Measurements from ENCODE around the gene DGAT2L6.

DGAT2L6 gene

GRCh38 chrX:70176938-70177533 lies at the start of gene DGAT2L6:
Gene DGAT2L6 (plus strand): TSS chrX:70177483. CDS start chrX:70177583, 100 bp downstream.
- DNase-seq = no peak

DNA sequence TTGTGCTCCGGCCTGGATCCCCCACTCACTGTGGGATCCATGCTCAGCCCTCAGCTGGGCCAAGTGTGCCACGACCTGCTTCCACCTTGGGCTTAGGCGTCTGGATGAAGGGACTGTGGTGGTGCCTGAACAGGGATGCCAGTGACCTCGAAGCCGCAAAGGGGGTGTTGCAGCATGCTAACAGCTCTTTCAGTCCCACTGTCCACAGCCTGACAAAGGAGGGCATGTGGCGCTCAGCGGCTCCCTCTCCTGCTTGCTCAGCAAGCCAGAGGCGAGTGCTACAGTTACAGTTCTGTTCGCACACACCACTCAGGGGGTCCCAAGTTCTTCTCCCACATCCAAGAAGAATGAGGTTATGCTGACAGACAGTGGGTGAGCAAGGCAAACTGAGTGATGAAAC lies 49.2 kb upstream of the DGAT2L6 start:
- DNase-seq = no peak

DNA sequence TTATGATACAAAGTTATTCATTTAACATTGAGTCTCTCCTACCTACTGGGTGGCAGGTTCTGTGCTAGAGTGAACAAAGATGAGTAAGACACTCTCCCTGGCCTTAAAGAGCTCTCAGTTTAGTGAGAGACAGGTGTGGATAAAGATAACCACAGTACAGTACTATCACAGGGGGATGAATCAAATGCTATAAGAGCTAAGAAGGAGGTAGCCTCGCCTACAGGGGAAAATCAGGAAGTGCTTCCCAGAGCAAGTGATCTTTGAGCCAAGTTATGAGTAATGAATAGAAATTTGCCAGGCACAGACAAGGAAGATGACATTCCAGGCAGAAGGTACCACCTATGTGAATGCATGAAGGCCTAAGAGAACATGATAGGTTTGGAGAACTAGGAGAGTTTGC lies 47.5 kb upstream of the DGAT2L6 start:
- no peak for DNase-seq

DNA sequence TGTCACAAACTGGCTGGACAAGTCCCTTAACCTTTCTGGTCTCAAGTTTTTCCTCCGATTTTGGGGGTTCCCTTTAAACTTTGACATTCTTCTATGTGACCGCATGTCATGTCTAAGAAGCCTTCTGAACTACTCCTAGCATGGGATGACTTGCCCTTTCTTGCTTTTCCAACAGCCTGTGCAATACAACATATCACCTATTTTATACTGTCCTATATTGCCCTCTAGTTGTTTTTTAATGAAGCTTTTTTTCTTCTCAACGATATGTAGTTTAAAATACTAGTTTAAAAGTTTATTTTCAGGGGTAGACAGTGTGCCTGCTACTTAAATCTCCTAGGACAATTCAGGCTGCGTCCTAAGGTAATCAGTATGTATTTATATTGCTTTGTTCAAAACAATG lies 45.1 kb upstream of the DGAT2L6 start:
- no peak for DNase-seq

DNA sequence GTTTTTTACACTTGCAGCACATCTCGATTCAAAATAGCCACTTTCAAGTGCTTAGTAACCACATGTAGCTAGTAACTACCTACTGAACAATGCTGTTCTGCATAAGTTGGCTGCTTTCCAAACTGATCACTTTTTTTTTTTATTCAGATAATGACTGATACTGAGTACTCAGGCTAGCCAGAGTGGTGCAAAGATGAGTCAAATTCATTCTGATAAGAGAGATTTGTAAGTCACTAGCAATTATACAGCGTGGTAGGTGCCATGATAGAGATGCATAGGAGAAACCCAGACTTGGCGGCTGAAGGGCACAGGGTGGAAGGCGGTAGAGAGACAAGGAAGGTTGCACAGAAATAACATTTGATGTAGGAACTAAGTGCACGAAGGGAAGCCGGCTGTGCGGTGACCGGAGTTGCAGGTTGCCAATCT lies 44.4 kb upstream of the DGAT2L6 start:
- no peak for DNase-seq

DNA sequence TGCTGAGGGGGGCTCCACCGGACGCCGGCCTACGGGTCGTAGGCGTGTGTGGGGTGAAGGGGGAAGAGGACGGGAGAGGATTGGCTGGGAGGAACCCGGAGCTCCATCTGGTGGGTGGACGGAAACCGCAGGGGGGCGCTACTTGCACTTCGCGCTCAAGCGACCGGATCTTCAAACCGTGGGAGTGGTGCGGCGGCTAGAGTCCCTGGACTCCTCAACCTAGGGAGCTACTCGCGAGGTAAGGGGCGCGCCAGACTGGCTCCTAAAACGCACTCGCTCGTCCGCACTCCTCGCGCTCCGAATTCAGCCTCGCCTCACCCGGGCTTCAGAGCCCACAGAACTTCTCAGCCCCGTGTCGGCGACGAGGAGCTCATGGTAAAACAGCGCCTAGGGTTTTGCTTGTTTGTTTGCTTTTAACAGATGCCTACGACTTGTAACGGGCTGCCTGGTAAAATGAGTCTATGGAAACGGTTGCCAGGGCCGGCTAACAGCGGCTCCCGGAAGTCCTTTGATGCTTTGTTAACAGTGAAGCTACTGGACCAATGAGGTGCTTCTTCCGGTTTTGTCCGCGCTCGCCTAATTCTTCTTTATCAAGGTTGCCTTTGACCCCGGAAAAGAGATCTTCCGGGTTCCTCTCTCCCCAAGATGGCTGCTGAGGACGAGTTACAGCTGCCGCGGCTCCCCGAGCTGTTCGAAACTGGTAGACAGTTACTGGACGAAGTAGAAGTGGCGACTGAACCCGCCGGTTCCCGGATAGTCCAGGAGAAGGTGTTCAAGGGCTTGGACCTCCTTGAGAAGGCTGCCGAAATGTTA lies 43.8 kb upstream of the DGAT2L6 start, which contains the start of gene IGBP1:
IGBP1 (plus strand) TSS at position 145 of the 813 bp plus-strand sequence; CDS start at position 646, 501 bp downstream.
- DNase-seq = peak; percentile 76

DNA sequence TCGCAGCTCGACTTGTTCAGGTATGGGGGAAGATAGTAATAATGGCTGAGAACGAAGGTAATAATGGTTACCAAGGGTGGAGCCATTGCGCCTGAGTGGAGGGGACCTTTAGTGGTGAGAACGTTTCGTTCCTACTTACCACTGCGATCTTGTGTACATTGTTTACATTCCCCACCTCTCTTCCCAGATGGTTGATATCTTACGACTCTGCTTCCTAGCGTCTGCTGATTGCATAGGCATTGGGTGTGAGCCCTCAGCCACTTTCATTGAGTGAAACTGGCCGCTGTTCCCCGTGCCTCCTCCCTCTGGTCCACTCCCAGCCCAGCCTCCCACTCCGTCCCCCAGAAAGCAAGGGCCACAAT lies 43.2 kb upstream of the DGAT2L6 start:
- DNase-seq = peak; percentile 54

DNA sequence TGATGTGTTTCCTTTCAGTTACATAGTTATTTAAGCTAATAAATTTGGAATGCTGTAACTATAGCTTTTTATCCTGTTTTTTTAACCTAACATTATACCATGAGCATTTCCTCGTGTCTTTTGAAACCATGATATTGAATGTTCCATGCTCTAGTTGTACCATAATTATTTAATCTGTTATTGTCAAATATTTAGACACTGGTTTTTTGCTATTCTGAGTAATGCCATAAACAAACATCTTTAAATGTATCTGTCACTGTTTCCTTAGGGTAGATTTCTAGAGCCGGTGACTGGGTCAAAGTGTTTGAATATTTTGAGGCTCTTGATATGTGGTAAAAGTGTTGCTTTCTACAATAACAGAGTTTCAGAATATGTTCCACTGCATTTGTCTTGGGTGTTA lies 38.7 kb upstream of the DGAT2L6 start:
- DNase-seq = no peak

GRCh38 chrX:70139736-70140135 lies 37.5 kb upstream of the DGAT2L6 start:
- no peak for DNase-seq

DNA sequence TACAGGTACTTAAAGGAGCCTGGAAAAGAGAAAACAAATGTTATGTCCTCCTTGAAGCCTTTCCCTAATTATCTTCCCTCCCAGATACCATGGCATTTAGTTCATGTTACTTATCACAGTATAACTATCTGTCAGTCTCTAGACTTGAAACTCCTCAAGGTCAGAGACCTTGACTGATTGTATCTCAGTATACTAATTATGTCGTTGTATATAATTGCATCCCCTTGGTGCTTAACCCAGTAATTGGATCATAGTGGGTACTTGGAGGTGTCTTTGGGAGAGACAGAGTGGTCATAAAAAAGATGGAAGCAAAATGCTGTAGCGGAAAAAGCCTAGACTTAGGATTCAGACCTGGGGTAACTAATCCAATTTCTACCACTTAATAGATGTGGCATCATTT lies 35.9 kb upstream of the DGAT2L6 start:
- no peak for DNase-seq

DNA sequence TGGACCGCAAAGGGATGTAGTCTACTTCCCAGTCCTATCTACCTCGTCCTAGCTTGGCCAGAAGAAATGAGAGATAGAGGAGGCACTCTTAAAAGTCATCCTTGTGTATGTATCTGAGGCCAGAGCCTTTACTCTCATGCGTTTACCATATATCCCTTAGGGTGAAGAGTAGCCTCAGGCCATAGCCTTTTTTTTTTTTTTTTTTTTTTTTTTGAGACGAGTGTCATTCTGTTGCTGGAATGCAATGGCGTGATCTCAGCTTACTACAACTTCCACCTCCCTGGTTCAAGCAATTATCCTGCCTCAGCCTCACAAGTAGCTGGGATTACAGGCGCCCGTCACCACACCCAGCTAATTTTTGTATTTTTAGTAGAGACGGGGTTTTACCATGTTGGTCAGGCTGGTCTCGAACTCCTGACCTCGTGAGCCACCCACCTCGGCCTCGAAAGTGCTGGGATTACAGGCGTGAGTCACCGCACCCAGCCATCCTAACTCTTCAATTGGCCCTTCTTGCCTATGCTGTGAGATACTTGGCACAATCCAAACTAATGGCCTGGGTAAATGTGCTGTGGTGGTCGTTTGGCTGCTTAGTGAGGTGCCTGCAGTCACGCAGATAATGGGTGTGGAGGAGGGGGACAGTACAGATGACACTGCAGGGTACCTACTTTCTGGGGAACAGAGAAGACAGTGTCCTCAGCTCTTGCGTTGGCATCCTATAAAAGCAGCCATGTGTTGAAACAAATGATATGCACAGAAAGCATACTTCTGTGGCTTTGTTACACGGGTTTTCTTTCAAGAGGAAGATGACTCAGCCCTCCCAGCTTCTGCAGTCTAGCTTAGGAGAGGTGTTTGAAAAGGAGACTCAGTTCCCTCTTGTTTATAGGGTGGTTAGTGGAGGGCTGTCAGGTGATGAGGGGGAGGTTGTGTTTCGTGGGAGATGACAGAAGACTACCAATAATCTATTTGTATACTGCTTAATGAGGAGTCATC lies 10.4 kb upstream of the DGAT2L6 start:
- DNase-seq = no peak

DNA sequence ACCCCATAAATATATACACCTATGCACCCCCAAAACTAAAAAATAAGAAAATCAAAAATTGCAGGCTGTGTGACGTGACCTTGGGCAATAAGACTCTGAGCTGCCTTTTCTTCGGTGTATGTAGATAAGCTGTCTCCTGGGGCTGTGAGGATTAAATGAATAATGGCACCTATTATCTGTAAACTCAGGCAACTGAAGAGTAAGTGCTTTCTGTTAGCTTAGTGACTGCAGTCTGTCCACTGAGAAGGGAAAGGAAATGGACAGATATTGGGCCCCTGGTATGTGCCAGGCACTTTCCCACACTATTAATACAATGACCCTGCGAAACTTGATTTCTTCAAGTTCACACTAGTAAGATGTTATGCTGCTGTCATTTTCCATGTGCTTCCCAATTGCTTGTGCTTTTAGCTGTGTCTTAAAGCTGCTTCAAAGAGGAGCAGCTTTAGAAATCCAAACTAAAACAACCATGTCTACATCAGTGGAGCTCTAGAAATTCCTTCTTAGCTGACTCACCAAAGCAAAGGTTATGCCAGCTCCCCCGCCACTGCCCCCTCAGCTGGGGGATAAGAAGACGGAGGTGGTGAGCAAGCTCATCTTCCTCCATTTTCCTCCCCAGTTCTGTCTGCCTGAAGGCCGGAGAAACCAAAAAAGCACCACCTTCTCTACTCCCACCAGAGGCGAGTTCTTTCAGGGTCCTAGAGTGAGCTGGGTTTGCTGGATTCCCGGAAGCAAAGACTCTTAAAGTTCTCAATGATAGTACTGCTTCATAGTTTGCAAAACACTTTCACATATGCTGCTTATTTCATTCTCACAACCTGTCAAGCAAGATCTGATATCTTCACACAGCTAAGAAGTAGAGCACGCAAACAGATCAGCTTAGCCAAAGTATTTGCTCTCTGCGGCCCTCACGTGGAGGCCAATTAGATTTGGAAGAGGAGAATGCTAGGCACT lies 8.8 kb upstream of the DGAT2L6 start:
- DNase-seq = no peak

DNA sequence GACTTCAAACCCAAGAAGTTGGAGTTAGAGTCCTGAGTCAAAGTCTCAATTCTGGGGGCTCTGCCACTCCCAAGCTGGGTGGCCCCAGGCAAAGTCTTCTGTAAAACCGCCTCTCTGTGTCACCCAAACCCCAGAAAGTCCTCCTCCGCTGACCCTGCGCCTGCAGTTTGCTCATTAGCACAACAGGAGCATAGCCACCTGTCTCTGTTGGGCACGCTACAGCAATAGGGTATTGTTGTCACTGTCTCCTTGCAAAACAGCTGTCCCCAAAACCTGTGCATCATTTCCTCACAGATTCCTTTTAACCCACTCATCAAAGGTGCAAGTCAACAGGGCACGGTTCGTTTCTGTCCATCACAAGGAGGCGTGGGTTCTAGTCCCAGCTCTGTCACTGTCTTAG lies 8.0 kb upstream of the DGAT2L6 start:
- no peak for DNase-seq

- DNase-seq = no peak
Observed at GRCh38 chrX:70171624-70172023, 5.7 kb upstream of the DGAT2L6 start.

DNA sequence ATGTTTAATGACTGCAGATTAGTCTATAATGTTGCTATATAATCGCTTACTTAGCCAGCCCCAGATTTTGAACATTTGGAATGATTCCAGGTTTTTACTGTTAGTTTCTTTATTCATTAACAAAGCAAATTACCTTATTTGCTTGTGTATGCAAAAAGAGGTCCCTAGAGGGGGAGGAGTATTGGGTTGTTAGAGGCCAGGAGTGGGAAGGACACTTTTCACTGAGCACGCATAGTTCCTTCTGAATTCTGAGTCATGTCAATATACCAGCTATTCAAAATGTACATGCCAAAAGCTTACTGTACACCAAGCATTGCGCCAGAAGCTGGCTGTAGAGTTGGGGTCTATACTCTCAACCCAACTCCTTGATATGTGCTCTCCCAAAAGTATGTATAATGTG lies 5.1 kb upstream of the DGAT2L6 start:
- no peak for DNase-seq

DNA sequence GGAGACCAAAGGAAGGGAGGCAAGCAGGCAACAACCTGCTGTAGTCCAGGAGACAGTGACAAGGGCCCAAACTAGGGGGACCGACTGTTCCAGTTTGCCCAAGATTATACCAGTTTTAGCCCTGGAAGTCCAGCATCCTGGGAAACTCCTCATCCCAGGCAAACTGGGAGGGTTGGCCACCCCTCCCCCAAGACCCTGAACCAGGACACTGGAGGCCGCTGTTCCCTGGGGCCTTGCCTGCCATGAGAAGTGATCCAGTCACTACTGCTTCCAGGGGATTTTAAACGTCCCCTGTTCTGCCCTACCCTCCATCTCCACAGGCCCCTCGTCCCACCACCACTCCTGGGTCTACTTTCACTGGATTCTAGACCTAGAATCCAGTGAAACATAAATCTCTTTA lies 4.3 kb upstream of the DGAT2L6 start:
- DNase-seq = no peak

GRCh38 chrX:70174754-70175153 lies 2.5 kb upstream of the DGAT2L6 start:
- DNase-seq = no peak

DNA sequence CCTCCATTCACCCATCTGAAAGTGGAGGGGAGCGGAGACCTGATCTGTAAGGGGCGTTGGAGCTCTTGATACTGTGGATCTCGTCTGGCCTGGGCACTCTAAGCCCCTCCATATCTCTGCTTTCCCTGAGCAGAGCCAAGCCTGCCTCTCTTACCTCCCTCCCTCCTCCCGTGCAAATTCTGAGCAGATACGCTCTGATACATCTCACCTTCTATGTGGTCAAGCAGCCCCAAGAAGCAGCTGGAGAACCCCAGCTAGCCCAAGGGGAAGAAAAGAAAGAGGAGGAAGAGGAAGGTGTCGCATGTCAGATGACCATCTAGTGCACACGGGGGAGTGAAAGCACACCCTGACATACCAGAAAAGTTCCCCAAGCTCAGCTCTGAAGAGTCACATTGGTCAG lies 1.9 kb upstream of the DGAT2L6 start:
- DNase-seq = no peak

- DNase-seq = no peak
Observed at GRCh38 chrX:70183091-70183490, 5.8 kb downstream of the DGAT2L6 start.

DNA sequence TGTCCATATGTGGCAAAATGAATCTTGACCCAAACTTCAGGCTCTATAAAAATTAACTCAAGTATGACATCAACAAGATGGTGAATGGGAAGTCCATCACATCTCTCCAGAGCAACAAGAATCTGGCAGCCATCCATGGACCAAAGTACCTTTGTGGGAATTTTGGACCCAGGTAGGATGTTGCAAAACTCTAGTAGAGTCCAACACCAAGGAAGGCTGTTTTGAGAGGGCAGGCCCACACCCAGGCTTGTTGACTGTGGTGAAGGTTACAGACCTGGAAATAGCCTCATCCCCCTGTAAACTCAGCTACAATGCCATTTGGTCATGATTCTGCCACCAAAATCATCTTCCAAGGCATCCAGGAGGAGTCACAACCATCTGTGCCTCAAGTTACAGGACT lies 12.9 kb downstream of the DGAT2L6 start:
- no peak for DNase-seq

GRCh38 chrX:70196961-70197720 lies 19.9 kb downstream of the DGAT2L6 start:
- peak; percentile 1 for DNase-seq
